Ishikawa (cell line): ENCODE data around the gene DDIAS.

ENCODE experiments used
- CEBPB ChIP-seq: IDR thresholded peaks from 2 replicates; pipeline ENCODE4 v1.6.1; 2012
- CREB1 ChIP-seq: IDR thresholded peaks from 2 replicates; pipeline ENCODE4 v1.6.1; 2012; ENCODE audit warnings: low read depth
- EGR1 ChIP-seq: IDR thresholded peaks from 2 replicates; pipeline ENCODE4 v1.6.1; 2012
- EP300 ChIP-seq: IDR thresholded peaks from 2 replicates; pipeline ENCODE4 v1.6.1; 2012; ENCODE audit warnings: borderline replicate concordance
- FOXM1 ChIP-seq: IDR thresholded peaks from 2 replicates; pipeline ENCODE4 v1.6.1; 2012; ENCODE audit warnings: low read depth, borderline replicate concordance
- NFIC ChIP-seq: IDR thresholded peaks from 2 replicates; pipeline ENCODE4 v1.6.1; 2012
- RAD21 ChIP-seq: IDR thresholded peaks from 2 replicates; pipeline ENCODE4 v1.6.1; 2012; ENCODE audit warnings: low read depth
- TAF1 ChIP-seq: IDR thresholded peaks from 2 replicates; pipeline ENCODE4 v1.6.1; 2012; ENCODE audit warnings: low read depth, mild to moderate bottlenecking
- TCF12 ChIP-seq: IDR thresholded peaks from 2 replicates; pipeline ENCODE4 v1.6.1; 2012; ENCODE audit warnings: low read depth
- TEAD4 ChIP-seq: IDR thresholded peaks from 2 replicates; pipeline ENCODE4 v1.6.1; 2012
- YY1 ChIP-seq: IDR thresholded peaks from 2 replicates; pipeline ENCODE4 v1.6.1; 2012; ENCODE audit warnings: low read depth
- ZBTB7A ChIP-seq: IDR thresholded peaks from 2 replicates; pipeline ENCODE4 v1.6.1; 2012; ENCODE audit warnings: low read depth
- TF ChIP-seq, protein P1 (sequence below): IDR thresholded peaks from 2 replicates; pipeline ENCODE4 v1.6.1; 2012
- TF ChIP-seq, protein P2 (sequence below): IDR thresholded peaks from 2 replicates; pipeline ENCODE4 v1.6.1; 2012
- TF ChIP-seq, protein P3 (sequence below): IDR thresholded peaks from 2 replicates; pipeline ENCODE4 v1.6.1; 2012; ENCODE audit warnings: low read depth, mild to moderate bottlenecking

Gene DDIAS

DNA sequence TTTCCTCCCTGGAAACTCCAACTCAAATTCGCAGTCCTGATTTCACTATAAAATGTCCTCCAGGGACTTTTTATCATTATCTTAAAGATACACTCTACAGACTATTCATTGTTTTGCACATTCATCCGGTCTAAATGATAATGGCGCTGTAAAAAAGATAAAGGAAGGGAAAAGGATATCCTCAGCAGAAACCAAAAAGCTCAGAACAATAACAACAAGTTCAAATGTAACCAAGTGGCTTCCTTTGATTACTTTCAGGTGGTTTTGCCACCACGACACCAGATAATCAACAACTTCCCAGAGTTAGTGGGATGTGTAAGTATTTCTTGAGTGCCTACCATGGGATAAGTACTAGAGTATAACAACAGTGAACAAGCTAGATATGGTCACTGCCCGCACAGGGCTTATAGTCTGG is 27.6 kb upstream of the DDIAS start:
- TF ChIP-seq TEAD4 = no peak
- no peak for TF ChIP-seq EGR1
- TF ChIP-seq ZBTB7A = no peak
- TF ChIP-seq YY1 = no peak
- no peak for TF ChIP-seq FOXM1
- TF ChIP-seq, protein P1, sequence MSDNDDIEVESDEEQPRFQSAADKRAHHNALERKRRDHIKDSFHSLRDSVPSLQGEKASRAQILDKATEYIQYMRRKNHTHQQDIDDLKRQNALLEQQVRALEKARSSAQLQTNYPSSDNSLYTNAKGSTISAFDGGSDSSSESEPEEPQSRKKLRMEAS = no peak
- TF ChIP-seq TCF12 = no peak
- no peak for TF ChIP-seq CEBPB
- TF ChIP-seq, protein P2, sequence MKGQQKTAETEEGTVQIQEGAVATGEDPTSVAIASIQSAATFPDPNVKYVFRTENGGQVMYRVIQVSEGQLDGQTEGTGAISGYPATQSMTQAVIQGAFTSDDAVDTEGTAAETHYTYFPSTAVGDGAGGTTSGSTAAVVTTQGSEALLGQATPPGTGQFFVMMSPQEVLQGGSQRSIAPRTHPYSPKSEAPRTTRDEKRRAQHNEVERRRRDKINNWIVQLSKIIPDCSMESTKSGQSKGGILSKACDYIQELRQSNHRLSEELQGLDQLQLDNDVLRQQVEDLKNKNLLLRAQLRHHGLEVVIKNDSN = no peak

DNA sequence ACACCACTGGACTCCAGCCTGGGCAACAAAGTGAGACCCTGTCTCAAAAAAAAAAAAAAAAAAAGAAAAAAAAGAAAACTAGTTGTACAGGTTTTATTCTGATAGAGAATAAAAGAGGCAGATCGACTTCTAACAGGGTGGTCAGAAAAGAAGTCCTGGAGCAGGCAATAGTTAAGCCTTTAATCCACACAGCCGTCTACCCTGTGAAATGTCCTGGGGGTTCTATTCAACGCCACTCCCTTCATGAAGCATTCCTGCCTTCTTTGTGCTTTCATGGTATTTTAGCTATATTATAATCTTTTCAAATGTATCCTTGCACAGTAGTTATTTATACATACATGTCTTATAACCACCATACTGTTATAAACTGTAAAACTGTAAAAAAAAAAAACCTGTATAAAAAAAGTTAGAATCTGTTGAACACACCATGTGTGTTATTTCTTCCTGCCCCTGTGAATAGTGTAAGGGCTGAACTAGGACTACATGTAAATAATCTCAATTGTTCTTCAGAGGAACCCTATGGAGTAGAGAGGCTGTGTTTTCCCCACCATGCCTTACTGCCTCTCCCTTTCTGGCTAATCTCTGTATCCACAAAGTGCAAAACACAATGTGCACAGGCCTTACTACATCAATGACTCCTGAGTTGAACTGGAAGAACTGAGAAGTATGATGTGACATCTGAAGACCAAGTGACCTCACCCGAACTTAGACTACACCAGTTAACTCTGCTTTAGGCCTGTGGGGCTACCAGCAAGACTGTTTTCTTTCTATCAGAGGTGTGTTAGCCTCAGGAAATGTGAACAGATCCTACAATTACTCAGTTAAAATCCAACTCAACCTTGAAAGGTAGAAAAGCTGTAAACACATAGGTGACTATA is 26.7 kb upstream of the DDIAS start:
- TF ChIP-seq FOXM1 = no peak
- TF ChIP-seq TEAD4 = no peak
- TF ChIP-seq, protein P2 = no peak
- TF ChIP-seq CEBPB = no peak
- TF ChIP-seq TCF12 = no peak
- no peak for TF ChIP-seq NFIC
- TF ChIP-seq, protein P1 = no peak

DNA sequence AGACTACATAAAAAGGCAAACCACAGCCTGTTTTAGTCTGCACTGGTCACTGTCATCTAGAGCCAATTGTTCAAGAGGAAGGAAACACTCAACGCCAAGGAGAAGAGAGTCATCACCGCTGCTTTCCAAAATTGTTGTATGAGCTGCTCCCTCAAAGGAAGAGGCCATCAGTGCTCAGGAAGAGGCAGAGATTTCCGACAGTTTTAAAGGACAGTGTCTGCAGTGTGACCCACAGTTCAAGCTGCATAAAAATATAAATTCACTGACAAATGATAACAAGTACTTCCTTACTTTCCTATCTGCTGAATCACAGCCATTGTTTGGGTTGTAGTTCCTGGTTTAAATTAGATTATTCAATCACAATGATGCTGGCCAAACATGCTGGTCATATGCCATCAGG is 17.7 kb upstream of the DDIAS start:
- TF ChIP-seq FOXM1 = no peak
- no peak for TF ChIP-seq RAD21
- no peak for TF ChIP-seq TAF1
- TF ChIP-seq EGR1 = no peak
- TF ChIP-seq, protein P2 = no peak
- TF ChIP-seq, protein P3, sequence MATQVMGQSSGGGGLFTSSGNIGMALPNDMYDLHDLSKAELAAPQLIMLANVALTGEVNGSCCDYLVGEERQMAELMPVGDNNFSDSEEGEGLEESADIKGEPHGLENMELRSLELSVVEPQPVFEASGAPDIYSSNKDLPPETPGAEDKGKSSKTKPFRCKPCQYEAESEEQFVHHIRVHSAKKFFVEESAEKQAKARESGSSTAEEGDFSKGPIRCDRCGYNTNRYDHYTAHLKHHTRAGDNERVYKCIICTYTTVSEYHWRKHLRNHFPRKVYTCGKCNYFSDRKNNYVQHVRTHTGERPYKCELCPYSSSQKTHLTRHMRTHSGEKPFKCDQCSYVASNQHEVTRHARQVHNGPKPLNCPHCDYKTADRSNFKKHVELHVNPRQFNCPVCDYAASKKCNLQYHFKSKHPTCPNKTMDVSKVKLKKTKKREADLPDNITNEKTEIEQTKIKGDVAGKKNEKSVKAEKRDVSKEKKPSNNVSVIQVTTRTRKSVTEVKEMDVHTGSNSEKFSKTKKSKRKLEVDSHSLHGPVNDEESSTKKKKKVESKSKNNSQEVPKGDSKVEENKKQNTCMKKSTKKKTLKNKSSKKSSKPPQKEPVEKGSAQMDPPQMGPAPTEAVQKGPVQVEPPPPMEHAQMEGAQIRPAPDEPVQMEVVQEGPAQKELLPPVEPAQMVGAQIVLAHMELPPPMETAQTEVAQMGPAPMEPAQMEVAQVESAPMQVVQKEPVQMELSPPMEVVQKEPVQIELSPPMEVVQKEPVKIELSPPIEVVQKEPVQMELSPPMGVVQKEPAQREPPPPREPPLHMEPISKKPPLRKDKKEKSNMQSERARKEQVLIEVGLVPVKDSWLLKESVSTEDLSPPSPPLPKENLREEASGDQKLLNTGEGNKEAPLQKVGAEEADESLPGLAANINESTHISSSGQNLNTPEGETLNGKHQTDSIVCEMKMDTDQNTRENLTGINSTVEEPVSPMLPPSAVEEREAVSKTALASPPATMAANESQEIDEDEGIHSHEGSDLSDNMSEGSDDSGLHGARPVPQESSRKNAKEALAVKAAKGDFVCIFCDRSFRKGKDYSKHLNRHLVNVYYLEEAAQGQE = no peak

DNA sequence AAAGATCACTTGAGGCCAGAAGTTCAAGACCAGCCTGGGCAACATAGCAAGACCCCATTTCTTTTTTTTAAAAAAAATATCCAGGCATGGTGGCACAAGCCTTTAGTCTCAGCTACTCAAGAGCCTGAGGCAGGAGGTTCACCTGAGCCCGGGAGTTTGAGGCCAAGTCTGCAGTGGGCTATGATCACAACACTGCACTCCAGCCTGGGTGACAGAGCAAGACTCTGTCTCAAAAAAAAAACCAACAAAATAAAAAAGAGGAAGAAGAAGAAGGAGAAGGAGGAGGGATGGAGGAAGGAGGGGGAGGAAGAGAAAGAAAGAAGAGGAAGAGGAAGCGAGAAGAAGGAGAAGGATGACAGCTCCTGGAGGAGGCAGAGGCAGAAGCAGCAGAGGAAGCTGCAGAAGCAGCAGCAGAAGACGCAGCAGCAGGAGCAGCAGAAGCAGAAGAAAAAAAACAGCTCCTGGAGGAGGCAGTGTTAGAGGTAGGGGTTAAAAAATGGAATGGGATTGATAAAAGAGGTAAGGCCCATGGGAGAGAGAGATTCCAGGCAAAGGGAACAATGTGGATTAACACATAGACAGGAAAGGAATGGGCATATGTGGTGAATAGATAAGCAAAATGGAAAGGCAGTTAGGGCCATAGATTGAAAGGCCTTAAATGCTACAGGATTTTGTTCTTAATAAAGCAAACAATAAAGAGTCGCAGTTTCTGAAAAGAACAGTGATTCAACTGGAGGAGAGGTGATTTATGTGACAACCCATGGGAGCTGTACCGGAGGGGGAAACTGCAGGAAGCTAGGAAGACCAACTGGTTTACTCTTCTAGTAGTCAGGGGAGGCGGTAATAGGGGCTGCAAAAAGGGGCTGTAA is 12.2 kb upstream of the DDIAS start:
- no peak for TF ChIP-seq YY1
- TF ChIP-seq, protein P2 = no peak
- TF ChIP-seq EP300 = no peak
- no peak for TF ChIP-seq NFIC
- no peak for TF ChIP-seq CEBPB
- no peak for TF ChIP-seq TEAD4
- no peak for TF ChIP-seq FOXM1
- TF ChIP-seq RAD21 = no peak
- TF ChIP-seq EGR1 = no peak
- no peak for TF ChIP-seq CREB1
- TF ChIP-seq TCF12 = no peak

DNA sequence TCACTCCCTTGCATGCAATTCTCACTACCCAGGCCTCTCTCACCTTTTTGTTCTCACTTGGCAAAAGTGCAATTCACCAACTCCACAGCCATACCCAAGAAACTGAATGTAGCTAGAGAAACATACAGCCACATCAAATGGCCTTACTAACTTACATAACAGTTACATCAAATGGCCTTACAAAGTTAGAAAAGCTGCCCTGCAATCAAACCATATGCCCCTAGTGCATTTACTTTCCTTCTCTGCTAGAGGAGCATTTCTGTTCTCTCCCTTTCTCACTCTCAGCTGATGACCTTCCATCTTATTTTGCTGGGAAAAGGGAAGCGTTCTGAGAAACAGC is 11.6 kb upstream of the DDIAS start:
- TF ChIP-seq YY1 (no peak), FOXM1 (no peak)
- TF ChIP-seq, protein P2 = no peak

DNA sequence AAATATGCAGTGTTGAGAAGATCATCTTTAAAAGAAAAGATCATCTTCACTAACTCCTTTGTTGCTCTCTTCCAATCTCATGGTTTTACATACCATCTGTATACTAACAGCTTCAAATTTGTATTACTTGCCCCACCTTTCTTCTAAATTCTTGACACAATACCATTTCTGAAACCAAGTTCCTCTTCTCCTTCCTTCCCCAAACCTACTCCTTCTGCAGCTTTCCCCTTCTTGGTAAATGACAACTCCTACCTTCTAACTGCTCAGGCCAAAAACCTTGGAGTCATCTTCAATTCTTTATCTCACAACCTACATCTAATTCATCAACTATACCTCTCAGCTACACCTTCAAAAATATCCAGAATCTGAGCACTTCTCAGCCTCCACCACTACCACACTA is 10.6 kb upstream of the DDIAS start:
- TF ChIP-seq CEBPB (no peak), RAD21 (no peak), NFIC (no peak), TEAD4 (no peak), YY1 (no peak), EGR1 (no peak), EP300 (no peak)

DNA sequence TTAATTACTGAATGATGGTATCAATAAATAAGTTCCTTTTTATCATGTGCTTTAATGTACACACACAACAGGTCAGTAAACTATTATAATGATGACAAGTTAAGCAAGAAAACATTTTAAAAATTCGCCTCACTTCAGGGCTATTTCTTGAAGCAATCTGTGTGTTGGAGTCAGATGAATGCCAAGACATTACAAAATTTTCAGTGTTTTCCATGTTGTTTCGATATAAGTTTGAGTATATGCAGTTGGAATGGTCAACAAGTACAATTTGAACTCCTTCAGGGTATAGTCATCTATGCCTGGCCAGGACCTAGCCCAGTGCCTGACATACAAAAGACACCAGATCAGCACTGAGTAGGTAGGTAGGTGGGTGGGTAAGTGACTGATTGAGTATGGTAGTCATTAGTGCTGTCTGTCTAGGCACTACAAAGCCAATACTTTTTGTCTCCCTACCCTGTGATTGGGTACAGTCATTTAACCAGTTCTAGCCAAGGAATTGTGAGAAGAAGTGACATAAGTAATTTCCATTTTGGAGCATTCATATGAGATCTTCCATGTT is 8.8 kb upstream of the DDIAS start:
- TF ChIP-seq ZBTB7A = no peak
